ENCODE results near the gene TRIM9. TPM values are rescaled to one million over a fixed set of nuclear protein-coding genes. Genes with fewer than 3 reads are reported as not detected.

TRIM9 gene
- total and polyA plus RNA-seq, 2 experiments from 2014 or later = 4.4 to 6.2 TPM

- peak; percentile 41 for DNase-seq (ENCODE audit: low spot score)
- Histone ChIP-seq H3K27me3 (ENCODE audit: insufficient read depth) (no peaks in the 10 kb centered on the region), H3K4me3 (no peak overlapping the region), H3K4me2 (no peak overlapping the region), H3K9me2 (ENCODE audit: insufficient read depth) (no peaks in the 10 kb centered on the region), H2AFZ (no peak overlapping the region; the same call in 1 of the 2 replicates), H3K4me1 (ENCODE audit: insufficient read depth) (peaks cover 2% of the 10 kb centered on the region; the same call in 1 of the 2 replicates), H3F3A (replicated peaks; ENCODE audit: low read depth) (no peaks in the 10 kb centered on the region), H3K79me2 (replicated peaks; ENCODE audit: insufficient read depth) (no peaks in the 10 kb centered on the region), H3K36me3 (ENCODE audit: insufficient read depth) (no peaks in the 10 kb centered on the region), H3K27ac (ENCODE audit: low read depth) (no peak overlapping the region), H4K20me1 (replicated peaks; ENCODE audit: insufficient read depth) (no peaks in the 10 kb centered on the region)
- H3K9me3 Mint-ChIP-seq = no peaks in the 10 kb centered on the region; the same call in 2 of the 3 replicates
- H3K36me3 Mint-ChIP-seq (ENCODE audit: low read depth) = no peaks in the 10 kb centered on the region
- peaks cover under 1% of the 10 kb centered on the region; the same call in 2 of the 3 replicates for H3K4me1 Mint-ChIP-seq
- TF ChIP-seq ZNF331 (CRISPR knock-in tag; IDR thresholded peaks at IDR 0.05; ENCODE audit: low read depth) = no peak
- TF ChIP-seq EZH2phosphoT487 (IDR thresholded peaks at IDR 0.05; ENCODE audit: unreplicated experiment) = no peak
- no peak for TF ChIP-seq STAT1 (IDR thresholded peaks at IDR 0.05; ENCODE audit: unreplicated experiment)
- no peak for TF ChIP-seq ETS1 (IDR thresholded peaks at IDR 0.05)
- no peak for TF ChIP-seq NANOG (IDR thresholded peaks at IDR 0.05; ENCODE audit: borderline replicate concordance)
- TF ChIP-seq ZNF462 (CRISPR knock-in tag; IDR thresholded peaks at IDR 0.05) = no peak
- TF ChIP-seq EZH2 (IDR thresholded peaks at IDR 0.05; ENCODE audit: low read depth, unreplicated experiment) = no peak
- no peak for TF ChIP-seq ZNF114 (CRISPR knock-in tag; IDR thresholded peaks at IDR 0.05)
- TF ChIP-seq CREB1 (CRISPR knock-in tag; IDR thresholded peaks at IDR 0.05; ENCODE audit: low read depth) = no peak
- TF ChIP-seq REST (IDR thresholded peaks at IDR 0.05; ENCODE audit: unreplicated experiment) = no peak
- no peak for TF ChIP-seq CTCF (conservative IDR thresholded peaks at IDR 0.05; ENCODE audit: low read depth in 2 of 2)
- no peak overlapping the region for H3K4me3 Mint-ChIP-seq
- peaks cover 2% of the 10 kb centered on the region for H3K27me3 Mint-ChIP-seq (ENCODE audit: insufficient read depth, low read depth, poor library complexity)
- ATAC-seq = peak; percentile 64
- no peak overlapping the region for H3K27ac Mint-ChIP-seq
Measured at GRCh38 chr14:51109651-51110050, 14.7 kb upstream of the TRIM9 start.
